ENCODE measurements around the gene MGMT. TPM values are rescaled to one million over a fixed set of nuclear protein-coding genes. Genes with fewer than 3 reads are reported as not detected.

MGMT gene
- total and polyA plus RNA-seq, 4 donors, result 28.2 to 79.1 (median 46.0) TPM

DNA sequence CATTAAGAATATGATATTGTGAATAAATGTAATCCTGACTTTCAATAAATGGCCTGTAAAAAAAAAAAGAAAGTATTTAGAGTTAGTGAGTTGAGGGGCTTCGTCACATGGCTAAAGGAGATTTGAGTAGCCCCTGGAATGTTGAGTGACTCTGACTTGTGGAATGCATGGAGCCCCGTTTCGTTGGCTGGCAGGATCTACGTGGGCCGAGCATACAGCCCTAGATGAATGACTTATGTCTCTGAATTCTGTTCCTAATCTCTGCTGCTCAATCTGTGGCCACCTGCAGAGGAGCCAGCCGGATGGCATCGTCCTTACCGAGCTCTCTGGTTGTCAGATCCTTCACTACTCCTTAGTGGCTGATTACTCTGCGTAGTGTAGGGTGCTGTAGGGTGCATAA lies 155.7 kb downstream of the MGMT start (continued):
- TF ChIP-seq, protein P1, sequence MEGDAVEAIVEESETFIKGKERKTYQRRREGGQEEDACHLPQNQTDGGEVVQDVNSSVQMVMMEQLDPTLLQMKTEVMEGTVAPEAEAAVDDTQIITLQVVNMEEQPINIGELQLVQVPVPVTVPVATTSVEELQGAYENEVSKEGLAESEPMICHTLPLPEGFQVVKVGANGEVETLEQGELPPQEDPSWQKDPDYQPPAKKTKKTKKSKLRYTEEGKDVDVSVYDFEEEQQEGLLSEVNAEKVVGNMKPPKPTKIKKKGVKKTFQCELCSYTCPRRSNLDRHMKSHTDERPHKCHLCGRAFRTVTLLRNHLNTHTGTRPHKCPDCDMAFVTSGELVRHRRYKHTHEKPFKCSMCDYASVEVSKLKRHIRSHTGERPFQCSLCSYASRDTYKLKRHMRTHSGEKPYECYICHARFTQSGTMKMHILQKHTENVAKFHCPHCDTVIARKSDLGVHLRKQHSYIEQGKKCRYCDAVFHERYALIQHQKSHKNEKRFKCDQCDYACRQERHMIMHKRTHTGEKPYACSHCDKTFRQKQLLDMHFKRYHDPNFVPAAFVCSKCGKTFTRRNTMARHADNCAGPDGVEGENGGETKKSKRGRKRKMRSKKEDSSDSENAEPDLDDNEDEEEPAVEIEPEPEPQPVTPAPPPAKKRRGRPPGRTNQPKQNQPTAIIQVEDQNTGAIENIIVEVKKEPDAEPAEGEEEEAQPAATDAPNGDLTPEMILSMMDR (IDR thresholded peaks at IDR 0.05; ENCODE audit: low read depth, low read length, missing input control), result no peak
- TF ChIP-seq FOXA1 (IDR thresholded peaks at IDR 0.05), result no peak

DNA sequence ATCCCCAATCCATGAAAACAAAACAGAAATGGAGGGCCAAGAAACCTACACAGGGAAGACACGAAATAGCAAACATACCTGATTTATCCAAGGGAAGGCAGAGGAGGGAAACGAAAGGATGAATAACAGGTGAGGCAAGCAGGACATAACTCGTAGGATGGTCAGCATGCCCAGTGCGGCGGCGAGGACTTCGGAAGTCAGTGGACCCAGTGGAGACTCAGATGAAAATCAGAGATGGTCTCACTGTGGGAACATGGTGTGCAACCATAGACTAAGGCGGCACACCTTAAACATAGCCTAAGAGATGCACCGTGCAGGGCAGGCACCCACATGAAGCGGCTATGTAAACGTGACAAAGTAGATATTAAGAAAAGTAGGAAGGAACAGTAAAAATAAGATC lies 157.5 kb downstream of the MGMT start:
- WGBS, result 87% methylated on average over 11 of the region's 11 CpGs
- Histone ChIP-seq H3K36me3 (ENCODE audit: control insufficient read depth in 4 of 4, insufficient read depth in 3 of 4, low read depth in 1 of 4, low read length in 3 of 4) (no peaks in the 10 kb centered on the region), H3K27ac (ENCODE audit: low read depth in 1 of 2, low read length in 2 of 2) (no peak overlapping the region), H3K27me3 (ENCODE audit: control insufficient read depth in 4 of 4, insufficient read depth in 4 of 4, low read length in 3 of 4) (no peaks in the 10 kb centered on the region), H3K9ac (ENCODE audit: low read depth in 1 of 2, low read length in 2 of 2) (no peak overlapping the region), H3K9me3 (ENCODE audit: control insufficient read depth in 4 of 4, low read length in 3 of 4) (no peaks in the 10 kb centered on the region), H3K4me3 (ENCODE audit: low read depth in 1 of 3, low read length in 3 of 3) (no peak overlapping the region), H3K4me1 (ENCODE audit: control insufficient read depth in 4 of 4, insufficient read depth in 4 of 4, low read length in 3 of 4) (peaks cover 0 to 8% (median 0%) of the 10 kb centered on the region in 4 donors)
- DNase-seq (ENCODE audit: low spot score), result no peak
- TF ChIP-seq YY1 (IDR thresholded peaks at IDR 0.05) (no peak), SP1 (IDR thresholded peaks at IDR 0.05) (no peak)
- TF ChIP-seq, protein P1 (IDR thresholded peaks at IDR 0.05; ENCODE audit: low read depth, low read length, missing input control), result no peak

DNA sequence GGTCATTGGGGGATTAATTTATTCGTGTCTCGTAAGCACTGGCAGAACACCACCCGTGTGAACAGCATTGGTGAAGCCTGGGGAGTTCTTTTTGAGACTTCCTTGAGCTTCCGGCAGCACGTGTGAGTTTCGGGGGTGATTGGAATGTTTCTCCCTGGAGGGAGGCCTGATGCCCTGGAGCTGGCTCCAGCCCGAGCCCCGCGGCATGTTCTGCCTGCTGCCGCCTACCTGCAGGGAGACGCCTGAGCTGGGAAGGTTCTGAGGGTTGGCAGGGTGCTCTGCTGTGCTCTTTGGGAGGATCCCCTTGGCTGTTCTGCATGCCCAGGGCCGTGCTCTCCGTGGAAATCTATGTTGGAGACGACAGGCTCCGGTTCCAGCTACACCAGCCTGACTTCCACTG lies 159.3 kb downstream of the MGMT start:
- no peaks in the 10 kb centered on the region for H3K27me3 ChIP-seq (ENCODE audit: control insufficient read depth in 4 of 4, insufficient read depth in 4 of 4, low read length in 3 of 4)
- no peak for DNase-seq (ENCODE audit: low spot score)
- H3K4me1 ChIP-seq (ENCODE audit: control insufficient read depth in 4 of 4, insufficient read depth in 4 of 4, low read length in 3 of 4), result peaks cover 0 to 8% (median 0%) of the 10 kb centered on the region in 4 donors
- H3K36me3 ChIP-seq (ENCODE audit: control insufficient read depth in 4 of 4, insufficient read depth in 3 of 4, low read depth in 1 of 4, low read length in 3 of 4), result no peaks in the 10 kb centered on the region
- no peaks in the 10 kb centered on the region for H3K9me3 ChIP-seq (ENCODE audit: control insufficient read depth in 4 of 4, low read length in 3 of 4)
- 95% methylated on average over 15 of the region's 15 CpGs for WGBS
- H3K27ac ChIP-seq (ENCODE audit: low read depth in 1 of 2, low read length in 2 of 2), result no peak overlapping the region
- no peak overlapping the region for H3K9ac ChIP-seq (ENCODE audit: low read depth in 1 of 2, low read length in 2 of 2)
- no peak overlapping the region for H3K4me3 ChIP-seq (ENCODE audit: low read depth in 1 of 3, low read length in 3 of 3)
- TF ChIP-seq, protein P1 (IDR thresholded peaks at IDR 0.05; ENCODE audit: low read depth, low read length, missing input control), result no peak
- no peak for TF ChIP-seq REST (IDR thresholded peaks at IDR 0.05)
- TF ChIP-seq HNF4G (IDR thresholded peaks at IDR 0.05), result no peak
- no peak for TF ChIP-seq GABPA (IDR thresholded peaks at IDR 0.05 in 1 of 2, conservative IDR thresholded peaks at IDR 0.05 in 1 of 2)
- TF ChIP-seq NR2F2 (IDR thresholded peaks at IDR 0.05), result no peak
- TF ChIP-seq EGR1 (IDR thresholded peaks at IDR 0.05; ENCODE audit: low read depth in 2 of 2), result no peak
- no peak for TF ChIP-seq HNF4A (conservative IDR thresholded peaks at IDR 0.05)
- no peak for TF ChIP-seq ZBTB33 (IDR thresholded peaks at IDR 0.05)
- TF ChIP-seq MAX (IDR thresholded peaks at IDR 0.05), result no peak
- no peak for TF ChIP-seq RAD21 (IDR thresholded peaks at IDR 0.05)

All from liver (tissue), 9 donors.